Adrenal gland (tissue), 12 donors: ENCODE data around the gene DOCK4. TPM values are rescaled to one million over a fixed set of nuclear protein-coding genes. Genes with fewer than 3 reads are reported as not detected.

Source experiments
- DNase-seq, 7 donors: peaks; one replicate each; pipeline ENCODE4 v3.0.0-alpha.2; 2019 to 2020
- H3K27ac ChIP-seq, 5 donors: fragments of 200-600 bp; sonication (generic) in 4 of 5; 1 replicate in 3 of 5; 2 replicates in 2 of 5; pipeline versions ENCODE4 v1.5.1 to v1.8.0; 2016 to 2020; ENCODE audit warnings: mild to moderate bottlenecking in 1 of 5
- H3K27me3 ChIP-seq: fragments of 200-600 bp; 2 replicates; pipeline ENCODE4 v1.8.0; 2021
- H3K36me3 ChIP-seq, 2 donors: fragments of 200-600 bp; replicated peaks in 1 of 2; 1 replicate in 1 of 2; 2 replicates in 1 of 2; pipeline versions ENCODE4 v1.5.1 to v1.8.0; 2018 to 2022
- H3K4me1 ChIP-seq, 2 donors: fragments of 200-600 bp; replicated peaks in 1 of 2; 1 replicate in 1 of 2; 2 replicates in 1 of 2; pipeline versions ENCODE4 v1.5.1 to v1.8.0; 2018 to 2021
- H3K4me3 ChIP-seq, 4 donors: fragments of 200-600 bp; sonication (generic) in 3 of 4; one replicate each; pipeline ENCODE4 v1.5.1; 2016 to 2018
- H3K9me3 ChIP-seq, 3 donors: fragments of 200-600 bp; sonication (generic) in 1 of 3; replicated peaks in 1 of 3; 1 replicate in 2 of 3; 2 replicates in 1 of 3; pipeline versions ENCODE4 v1.5.1 to v1.8.0; 2016 to 2021
- CTCF ChIP-seq, 6 experiments: fragments of 450-650 bp in 4 of 6; fragments of 200-600 bp in 2 of 6; sonication (generic) in 1 of 6; IDR thresholded peaks; 1 replicate in 5 of 6; 2 replicates in 1 of 6; pipeline versions ENCODE4 v1.5.1 to v1.8.0; 2016 to 2021; ENCODE audit warnings: antibody characterized with exemption in 6 of 6, mild to moderate bottlenecking in 2 of 6, moderate library complexity in 1 of 6
- POLR2A ChIP-seq, 2 donors: fragments of 450-650 bp; IDR thresholded peaks; one replicate each; pipeline ENCODE4 v1.6.1; 2017; ENCODE audit warnings: antibody characterized with exemption in 2 of 2, mild to moderate bottlenecking in 2 of 2, moderate library complexity in 1 of 2
- WGBS, 4 donors: extraction: QIAGEN DNeasy Blood & Tissue Kit in 2 of 4; methylation state at CpG; one replicate each; pipeline versions ENCODE4 v1.1.5 to v1.1.7; 2013 to 2017; 5-methylcytosine and 5-hydroxymethylcytosine counted together
- intact Hi-C, 2 donors: fragments of 100-400 bp; cut with DNase I; formaldehyde crosslinking; loops; one replicate each; pipeline versions ENCODE4 v1.14.1 to v1.15.0; 2022 to 2023
- polyA plus RNA-seq, 3 donors: library from polyadenylated mRNA; stranded (reverse); fragments of 200-250 nt in 2 of 3; fragments of 350-450 nt in 1 of 3; fragmentation: Illumina TruSeq in 1 of 3; extraction: RNeasy Lipid Tissue Mini Kit (QIAGEN cat#74804) in 1 of 3; gene quantifications; one replicate each; pipeline ENCODE4 v1.2.3, GENCODE V29; 2013 to 2014
- total RNA-seq, 9 donors: library from RNA; depleted of rRNA in 4 of 9; stranded (reverse); fragments of >200 nt in 4 of 9; fragments of 120-200 nt in 1 of 9; fragmentation: NEBNext Ultra II Directional in 1 of 9; extraction: Animal tissue kit (Norgen Biotek cat#: 25700) in 1 of 9; gene quantifications; one replicate each; pipeline versions ENCODE4 v1.1.0 to v1.2.4, GENCODE V29; 2013 to 2023
- donor health status: healthy with polysubstance abuse.
- donor health status: Bipolar disorder and iron deficiency.
- donor health status: DM: yes; HTN: yes; CAD: no.
- donor health status: DM: no; HTN: no; CAD: no.
- donor health status: DM: no; HTN: no; CAD: no.
- donor health status: DM: yes; HTN: yes; CAD: no.

The DOCK4 gene
- total and polyA plus RNA-seq, 12 donors, result 6.2 to 37.6 (median 21.1) TPM

GRCh38 chr7:111694376-111694775, 511.8 kb downstream of the DOCK4 start:
- H3K36me3 ChIP-seq, result no peaks in the 10 kb centered on the region
- no peak for DNase-seq
- H3K27me3 ChIP-seq, result no peaks in the 10 kb centered on the region
- H3K27ac ChIP-seq, result no peak overlapping the region
- H3K9me3 ChIP-seq, result no peaks in the 10 kb centered on the region
- intact Hi-C loops, result no loop called here
- TF ChIP-seq CTCF (IDR thresholded peaks at IDR 0.05), result no peak
- 66 to 80% (median 71%) methylated on average over 2 of the region's 2 CpGs for WGBS, 4 donors
- no peak overlapping the region for H3K4me3 ChIP-seq
- H3K4me1 ChIP-seq, result no peaks in the 10 kb centered on the region

DNA sequence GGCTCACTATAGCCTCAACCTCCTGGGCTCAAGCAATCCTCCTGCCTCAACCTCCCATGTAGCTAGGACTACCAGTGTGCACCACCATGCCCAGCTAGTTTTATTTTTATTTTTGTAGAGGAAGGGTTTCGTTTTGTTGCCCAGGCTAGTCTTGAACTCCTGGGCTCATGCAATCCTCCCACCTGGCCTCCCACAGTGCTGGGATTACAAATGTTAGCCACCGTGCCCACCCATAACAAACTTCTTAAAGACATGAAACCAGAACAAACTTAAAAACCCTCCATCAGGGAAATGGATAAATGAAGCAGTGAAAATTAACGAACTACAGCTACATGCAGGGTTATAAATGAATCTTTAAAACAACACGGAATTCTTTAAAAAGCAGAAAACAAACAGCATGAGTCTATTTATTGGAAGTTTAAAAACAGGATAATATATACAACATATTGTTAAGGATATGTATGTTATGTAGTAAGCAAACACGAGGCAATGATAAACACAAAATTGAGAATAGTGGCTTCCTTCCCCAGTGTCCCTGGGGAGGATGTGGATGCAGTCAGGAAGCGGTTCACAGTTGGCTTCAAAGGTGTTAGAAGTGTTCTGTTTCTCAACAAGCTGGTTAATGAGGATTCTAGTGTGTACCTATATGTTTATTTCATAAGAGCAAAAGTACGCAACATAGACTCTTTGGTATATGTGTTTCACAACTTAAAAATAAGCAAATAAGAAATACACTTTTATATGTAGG, 515.7 kb downstream of the DOCK4 start:
- Histone ChIP-seq H3K27me3 (no peaks in the 10 kb centered on the region), H3K4me3 (no peak overlapping the region), H3K36me3 (no peaks in the 10 kb centered on the region), H3K9me3 (no peaks in the 10 kb centered on the region), H3K4me1 (no peaks in the 10 kb centered on the region), H3K27ac (no peak overlapping the region)
- no peak for DNase-seq
- intact Hi-C loops, result no loop called here
- no peak for TF ChIP-seq CTCF (IDR thresholded peaks at IDR 0.05)
- TF ChIP-seq POLR2A (IDR thresholded peaks at IDR 0.05), result no peak
- WGBS, 4 donors, result 66 to 76% (median 69%) methylated on average over 7 of the region's 7 CpGs

DNA sequence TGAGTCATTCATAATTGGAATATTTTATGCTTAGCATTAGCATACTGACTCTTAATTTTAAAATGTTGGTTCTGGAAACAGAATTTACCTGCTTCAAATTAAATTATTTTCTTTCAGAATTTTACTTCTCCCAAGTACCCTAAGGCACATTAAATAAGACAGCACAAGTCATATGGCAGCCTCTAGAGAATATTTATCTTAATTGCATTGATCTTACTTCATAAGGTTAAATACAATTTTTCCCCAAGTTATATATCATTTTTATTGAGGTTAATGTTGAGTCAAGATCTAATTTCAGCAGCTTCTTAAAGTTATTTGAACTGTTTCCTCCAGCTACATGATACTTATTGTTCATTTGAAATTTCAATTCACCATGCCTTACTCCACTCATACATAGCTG, 520.9 kb downstream of the DOCK4 start:
- intact Hi-C loops, result no loop called here
- H3K36me3 ChIP-seq, result no peaks in the 10 kb centered on the region
- TF ChIP-seq CTCF (IDR thresholded peaks at IDR 0.05) (no peak), POLR2A (IDR thresholded peaks at IDR 0.05) (no peak)
- H3K9me3 ChIP-seq, result no peaks in the 10 kb centered on the region
- no peak for DNase-seq
- no peak overlapping the region for H3K4me3 ChIP-seq
- no peaks in the 10 kb centered on the region for H3K27me3 ChIP-seq
- H3K27ac ChIP-seq, result no peak overlapping the region
- H3K4me1 ChIP-seq, result no peaks in the 10 kb centered on the region

DNA sequence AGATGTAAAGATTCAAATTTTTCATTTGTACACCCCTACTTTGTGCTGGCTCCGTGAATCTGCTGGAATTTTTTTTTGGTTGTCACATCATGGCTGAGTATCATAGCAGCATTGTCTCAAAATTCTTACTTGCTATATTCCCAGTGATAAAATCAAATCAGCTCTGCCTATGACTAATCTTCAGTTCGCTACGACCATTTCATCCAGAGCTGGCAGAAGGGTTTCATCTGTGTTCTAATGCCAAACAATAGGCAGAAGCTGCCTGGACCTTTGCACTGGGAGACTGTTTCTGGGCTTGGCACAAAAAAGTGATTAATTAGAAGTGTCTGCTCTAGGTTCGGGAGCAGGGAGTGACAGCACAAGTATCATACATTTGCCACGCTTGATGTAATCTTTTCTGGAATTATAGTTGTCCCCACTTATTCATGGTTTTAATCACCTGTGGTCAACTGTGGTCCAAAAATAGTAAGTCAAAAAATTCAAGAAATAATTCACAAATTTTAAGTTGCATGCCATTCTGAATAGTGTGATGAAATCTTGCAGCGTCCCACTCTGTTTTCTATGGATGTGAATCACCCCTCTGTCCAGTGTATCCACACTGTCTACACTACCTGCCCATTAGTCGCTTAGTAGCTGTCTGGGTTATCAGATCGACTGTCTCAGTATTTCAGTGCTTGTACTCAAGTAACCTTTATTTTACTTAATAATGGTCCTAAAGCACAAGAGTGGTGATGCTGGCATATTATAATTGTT, 523.4 kb downstream of the DOCK4 start:
- Histone ChIP-seq H3K4me3 (no peak overlapping the region), H3K27me3 (no peaks in the 10 kb centered on the region), H3K9me3 (no peaks in the 10 kb centered on the region), H3K27ac (no peak overlapping the region), H3K36me3 (no peaks in the 10 kb centered on the region), H3K4me1 (no peaks in the 10 kb centered on the region)
- no peak for TF ChIP-seq CTCF (IDR thresholded peaks at IDR 0.05)
- no peak for TF ChIP-seq POLR2A (IDR thresholded peaks at IDR 0.05)
- no peak for DNase-seq
- 61 to 68% (median 63%) methylated on average over 8 of the region's 8 CpGs for WGBS, 4 donors
- intact Hi-C loops, result no loop called here
